ENCODE results near the gene SRC. TPM values are rescaled to one million over a fixed set of nuclear protein-coding genes. Genes with fewer than 3 reads are reported as not detected.

SRC gene
- total RNA-seq, 2 donors from 2014 or later = 61.2 to 149 TPM

DNA sequence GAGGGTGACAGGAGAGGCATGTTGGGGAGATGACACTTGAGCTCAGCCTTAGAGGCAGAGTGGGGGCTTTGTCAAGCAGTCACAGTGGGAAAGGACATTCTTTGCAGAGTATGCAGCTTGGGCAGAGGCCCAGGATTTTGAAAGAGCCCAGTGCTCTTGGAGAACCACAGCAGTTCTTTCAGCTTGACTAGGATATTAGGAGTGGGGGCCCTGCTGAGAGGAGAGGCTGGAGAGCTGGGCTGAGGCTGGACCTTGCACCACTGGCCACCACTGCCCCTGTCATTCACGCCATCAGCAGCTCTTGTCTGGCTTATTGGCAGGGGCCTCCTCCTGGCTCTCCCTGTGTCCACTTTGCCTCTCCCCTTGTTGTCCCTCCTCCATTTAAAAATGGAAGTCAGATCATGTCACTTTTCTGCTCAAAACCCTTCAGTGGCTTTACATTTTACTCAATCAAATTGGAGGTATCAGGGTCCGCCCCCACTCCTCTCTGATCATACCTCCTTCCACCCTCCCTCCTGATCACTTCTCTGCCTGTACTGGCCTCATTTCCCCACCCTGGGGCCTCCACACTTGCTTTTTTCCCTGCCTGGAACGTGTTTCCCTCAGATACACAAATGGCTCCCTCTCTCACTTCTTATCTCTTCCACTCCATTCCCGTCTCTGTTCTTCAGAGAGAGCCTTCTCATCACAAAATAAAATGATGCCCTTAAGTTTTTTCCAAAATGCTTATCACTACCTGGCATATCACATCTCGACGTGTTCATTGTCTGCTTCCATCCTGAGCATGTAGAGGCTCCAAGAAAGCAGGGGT is 46.0 kb upstream of the SRC start:
- intact Hi-C loops (cut with DNase I) = no loop called here
- DNase-seq (ENCODE audit: low spot score) = no peak
- H3K36me3 ChIP-seq = no peaks in the 10 kb centered on the region
- no peaks in the 10 kb centered on the region for H3K9me3 ChIP-seq
- peak overlapping the region in 1 of 2 donors; percentile 6 for H3K27ac ChIP-seq
- no peak overlapping the region for H3K4me3 ChIP-seq
- peaks cover 25% of the 10 kb centered on the region for H3K4me1 ChIP-seq (replicated peaks)
- H3K27me3 ChIP-seq (replicated peaks; ENCODE audit: insufficient read depth) = no peaks in the 10 kb centered on the region
- WGBS = 89% methylated on average over 6 of the region's 6 CpGs
- TF ChIP-seq POLR2A (IDR thresholded peaks at IDR 0.05) (no peak), POLR2AphosphoS5 (IDR thresholded peaks at IDR 0.05) (no peak)
- TF ChIP-seq, protein P1, sequence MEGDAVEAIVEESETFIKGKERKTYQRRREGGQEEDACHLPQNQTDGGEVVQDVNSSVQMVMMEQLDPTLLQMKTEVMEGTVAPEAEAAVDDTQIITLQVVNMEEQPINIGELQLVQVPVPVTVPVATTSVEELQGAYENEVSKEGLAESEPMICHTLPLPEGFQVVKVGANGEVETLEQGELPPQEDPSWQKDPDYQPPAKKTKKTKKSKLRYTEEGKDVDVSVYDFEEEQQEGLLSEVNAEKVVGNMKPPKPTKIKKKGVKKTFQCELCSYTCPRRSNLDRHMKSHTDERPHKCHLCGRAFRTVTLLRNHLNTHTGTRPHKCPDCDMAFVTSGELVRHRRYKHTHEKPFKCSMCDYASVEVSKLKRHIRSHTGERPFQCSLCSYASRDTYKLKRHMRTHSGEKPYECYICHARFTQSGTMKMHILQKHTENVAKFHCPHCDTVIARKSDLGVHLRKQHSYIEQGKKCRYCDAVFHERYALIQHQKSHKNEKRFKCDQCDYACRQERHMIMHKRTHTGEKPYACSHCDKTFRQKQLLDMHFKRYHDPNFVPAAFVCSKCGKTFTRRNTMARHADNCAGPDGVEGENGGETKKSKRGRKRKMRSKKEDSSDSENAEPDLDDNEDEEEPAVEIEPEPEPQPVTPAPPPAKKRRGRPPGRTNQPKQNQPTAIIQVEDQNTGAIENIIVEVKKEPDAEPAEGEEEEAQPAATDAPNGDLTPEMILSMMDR (IDR thresholded peaks at IDR 0.05) = no peak

DNA sequence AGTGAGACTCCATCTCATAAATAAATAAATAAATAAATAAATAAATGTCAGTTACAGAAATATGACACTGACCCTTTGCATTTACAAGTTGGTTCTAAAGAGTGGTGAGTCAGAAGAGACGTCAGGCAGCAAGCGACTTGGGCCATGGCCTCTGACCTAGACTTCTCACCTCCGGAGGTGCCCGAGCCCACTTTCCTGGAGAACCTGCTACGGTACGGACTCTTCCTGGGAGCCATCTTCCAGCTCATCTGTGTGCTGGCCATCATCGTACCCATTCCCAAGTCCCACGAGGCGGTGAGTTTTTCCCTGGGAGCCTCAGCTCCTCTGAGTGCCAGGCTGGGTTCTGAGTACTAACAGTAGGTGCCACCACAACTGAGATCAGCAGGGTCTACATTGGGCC is 44.8 kb upstream of the SRC start:
- Histone ChIP-seq H3K4me3 (no peak overlapping the region), H3K27me3 (replicated peaks; ENCODE audit: insufficient read depth) (no peaks in the 10 kb centered on the region), H3K27ac (no peak overlapping the region), H3K9me3 (no peaks in the 10 kb centered on the region), H3K36me3 (no peaks in the 10 kb centered on the region), H3K4me1 (replicated peaks) (peaks cover 21% of the 10 kb centered on the region)
- no peak for DNase-seq (ENCODE audit: low spot score)
- TF ChIP-seq, protein P1 (IDR thresholded peaks at IDR 0.05) = no peak
- TF ChIP-seq POLR2AphosphoS5 (IDR thresholded peaks at IDR 0.05) = no peak
- no peak for TF ChIP-seq POLR2A (IDR thresholded peaks at IDR 0.05)
- intact Hi-C loops (cut with DNase I) = no loop called here
- WGBS = 91% methylated on average over 9 of the region's 9 CpGs

DNA sequence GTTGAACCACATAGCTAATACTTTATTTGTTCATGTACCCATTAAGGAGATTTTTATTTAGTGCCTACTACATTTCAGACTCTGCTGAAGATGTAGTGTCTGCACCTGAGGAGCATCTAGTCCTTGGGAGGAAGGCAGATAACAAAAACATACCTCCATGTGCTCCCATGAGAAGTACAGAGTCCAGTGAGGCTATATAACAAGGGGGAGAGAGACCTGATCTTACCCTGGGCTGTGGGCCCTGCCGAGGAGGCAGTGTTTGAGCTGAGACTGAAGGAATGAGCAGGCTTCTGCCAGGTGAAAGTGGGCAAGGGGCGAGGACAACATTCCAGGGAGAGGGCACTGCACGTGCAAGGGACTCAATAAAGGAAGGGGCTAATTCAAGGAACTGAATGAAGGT is 44.4 kb upstream of the SRC start:
- intact Hi-C loops (cut with DNase I) = no loop called here
- Histone ChIP-seq H3K9me3 (no peaks in the 10 kb centered on the region), H3K36me3 (no peaks in the 10 kb centered on the region), H3K27ac (no peak overlapping the region), H3K4me3 (no peak overlapping the region), H3K27me3 (replicated peaks; ENCODE audit: insufficient read depth) (no peaks in the 10 kb centered on the region), H3K4me1 (replicated peaks) (peaks cover 20% of the 10 kb centered on the region)
- DNase-seq (ENCODE audit: low spot score) = no peak
- 92% methylated on average over 3 of the region's 3 CpGs for WGBS
- TF ChIP-seq, protein P1 (IDR thresholded peaks at IDR 0.05) = no peak
- TF ChIP-seq POLR2AphosphoS5 (IDR thresholded peaks at IDR 0.05) (no peak), POLR2A (IDR thresholded peaks at IDR 0.05) (no peak)

DNA sequence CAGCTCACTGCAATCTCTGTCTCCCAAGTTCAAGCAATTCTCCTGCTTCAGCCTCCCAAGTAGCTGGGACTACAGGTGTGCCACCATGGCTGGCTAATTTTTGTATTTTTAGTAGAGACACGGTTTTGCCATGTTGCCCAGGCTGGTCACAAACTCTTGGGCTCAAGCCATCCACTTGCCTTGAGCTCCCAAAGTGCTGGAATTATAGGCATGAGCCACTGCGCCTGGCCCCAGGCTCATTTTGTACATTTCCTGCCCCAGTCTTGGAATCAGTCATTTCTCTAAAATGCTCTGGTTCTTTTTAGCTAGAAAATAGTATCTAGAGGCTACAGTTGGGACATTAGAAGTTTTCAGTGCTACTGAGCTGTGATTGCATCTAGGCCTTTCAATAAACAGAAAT is 43.0 kb upstream of the SRC start:
- no peaks in the 10 kb centered on the region for H3K9me3 ChIP-seq
- no peak for DNase-seq (ENCODE audit: low spot score)
- peak overlapping the region in 1 of 2 donors; percentile 35 for H3K27ac ChIP-seq
- no peaks in the 10 kb centered on the region for H3K27me3 ChIP-seq (replicated peaks; ENCODE audit: insufficient read depth)
- no peaks in the 10 kb centered on the region for H3K36me3 ChIP-seq
- intact Hi-C loops (cut with DNase I) = no loop called here
- TF ChIP-seq POLR2AphosphoS5 (IDR thresholded peaks at IDR 0.05) (no peak), POLR2A (IDR thresholded peaks at IDR 0.05) (no peak)
- TF ChIP-seq, protein P1 (IDR thresholded peaks at IDR 0.05) = no peak
- H3K4me1 ChIP-seq (replicated peaks) = peaks cover 15% of the 10 kb centered on the region
- WGBS = 87% methylated on average over 2 of the region's 2 CpGs
- H3K4me3 ChIP-seq = no peak overlapping the region

DNA sequence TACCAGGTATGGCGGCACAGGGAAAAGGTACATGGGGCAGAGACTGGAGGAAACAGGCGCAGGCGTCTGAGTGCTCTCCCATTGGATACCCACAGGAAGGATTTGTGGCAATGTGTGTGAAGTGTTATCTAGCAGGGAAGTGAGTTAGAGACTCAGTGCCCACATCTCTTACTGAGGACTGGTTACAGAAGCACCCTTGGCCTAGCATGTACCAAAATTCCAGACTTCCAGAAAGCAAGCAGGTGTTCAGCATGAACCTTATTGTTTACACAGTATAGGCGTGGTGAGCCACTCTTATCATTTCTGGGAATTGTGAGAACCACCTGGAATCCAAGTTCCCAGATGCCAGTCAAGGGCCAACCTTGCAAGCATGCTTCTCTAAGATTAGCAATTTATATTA is 42.3 kb upstream of the SRC start:
- no peaks in the 10 kb centered on the region for H3K36me3 ChIP-seq
- no peaks in the 10 kb centered on the region for H3K9me3 ChIP-seq
- TF ChIP-seq, protein P1 (IDR thresholded peaks at IDR 0.05) = no peak
- peak; percentile 71 for TF ChIP-seq POLR2AphosphoS5 (IDR thresholded peaks at IDR 0.05)
- no peak for DNase-seq (ENCODE audit: low spot score)
- peaks cover 15% of the 10 kb centered on the region for H3K4me1 ChIP-seq (replicated peaks)
- intact Hi-C loops (cut with DNase I) = no loop called here
- peak overlapping the region in 1 of 2 donors; percentile 35 for H3K27ac ChIP-seq
- 78% methylated on average over 4 of the region's 4 CpGs for WGBS
- H3K4me3 ChIP-seq = no peak overlapping the region
- no peaks in the 10 kb centered on the region for H3K27me3 ChIP-seq (replicated peaks; ENCODE audit: insufficient read depth)

All from prostate gland (tissue), 2 donors.